Natural killer cell treated with Interleukin-12 subunit alpha and Interleukin-12 subunit beta and Interleukin-15 and Interleukin-18, amount 100 ng/mL, for 72 hours (primary cell): ENCODE data around the gene METAP1. TPM values are rescaled to one million over a fixed set of nuclear protein-coding genes. Genes with fewer than 3 reads are reported as not detected.
"Not testable (repeated sequence)": the region's sequence is repeated elsewhere in the genome, so short reads cannot be mapped to it uniquely, and the experiment has no call there.

ENCODE experiments used
- ATAC-seq, 2 donors: fragments of 150-1000 bp; cut with Tn5 transposase in 1 of 2; sonication (Bioruptor Pico), chemical (Tn5 transposase) in 1 of 2; 2 replicates each; pipeline ENCODE4 v1.10.0; 2021
- DNase-seq: peaks from one replicate; pipeline ENCODE4 v3.0.0; 2022; ENCODE audit warnings: low spot score
- H3K27ac Mint-ChIP-seq, 2 donors: 1 replicate in 1 of 2; 2 replicates in 1 of 2; pipeline ENCODE4 v1.8.0; 2022; ENCODE audit warnings: mixed read lengths in 2 of 2, mild to moderate bottlenecking in 1 of 2, moderate library complexity in 1 of 2
- H3K27me3 Mint-ChIP-seq, 2 donors: 1 replicate in 1 of 2; 2 replicates in 1 of 2; pipeline ENCODE4 v1.8.0; 2022; ENCODE audit warnings: mixed read lengths in 2 of 2
- H3K36me3 Mint-ChIP-seq: one replicate; pipeline ENCODE4 v1.8.0; 2022; ENCODE audit warnings: mixed read lengths
- H3K4me1 Mint-ChIP-seq, 2 donors: 1 replicate in 1 of 2; 2 replicates in 1 of 2; pipeline ENCODE4 v1.8.0; 2022; ENCODE audit warnings: low read depth in 2 of 2, mixed read lengths in 2 of 2, mild to moderate bottlenecking in 1 of 2
- H3K4me3 Mint-ChIP-seq: one replicate; pipeline ENCODE4 v1.8.0; 2022; ENCODE audit warnings: mixed read lengths
- H3K9me3 Mint-ChIP-seq: 2 replicates; pipeline ENCODE4 v1.8.0; 2022; ENCODE audit warnings: mixed read lengths
- total RNA-seq, 2 donors: library from RNA; stranded (reverse); gene quantifications; one replicate each; pipeline ENCODE4 v1.2.3, GENCODE V29; 2022

The METAP1 gene
- total RNA-seq, 2 donors from 2014 or later: 46.6 to 62.0 TPM

- Mint-ChIP-seq H3K36me3 (peaks cover 27% of the 10 kb centered on the region), H3K4me1 (peaks cover 0 to 3% of the 10 kb centered on the region in 2 donors), H3K27ac (no peak overlapping the region), H3K27me3 (no peaks in the 10 kb centered on the region), H3K4me3 (no peak overlapping the region), H3K9me3 (no peaks in the 10 kb centered on the region)
- ATAC-seq (no peak), DNase-seq (no peak)
Measured at GRCh38 chr4:99078931-99079624, 83.6 kb downstream of the METAP1 start.

GRCh38 chr4:99079625-99080295 lies 84.2 kb downstream of the METAP1 start:
- Mint-ChIP-seq H3K4me1 (peaks cover 0 to 3% of the 10 kb centered on the region in 2 donors), H3K36me3 (peaks cover 27% of the 10 kb centered on the region), H3K4me3 (no peak overlapping the region), H3K9me3 (no peaks in the 10 kb centered on the region), H3K27me3 (no peaks in the 10 kb centered on the region), H3K27ac (peak overlapping the region in 1 of 2 donors; percentile 45)
- DNase-seq: no peak
- ATAC-seq: no peak

GRCh38 chr4:99080869-99081268 lies 85.3 kb downstream of the METAP1 start:
- H3K27ac Mint-ChIP-seq, H3K27me3 Mint-ChIP-seq, DNase-seq, H3K9me3 Mint-ChIP-seq, H3K4me1 Mint-ChIP-seq, ATAC-seq, H3K4me3 Mint-ChIP-seq: not testable (repeated sequence)
- H3K36me3 Mint-ChIP-seq: peaks cover 23% of the 10 kb centered on the region

- Mint-ChIP-seq H3K27me3 (no peaks in the 10 kb centered on the region), H3K36me3 (peaks cover 17% of the 10 kb centered on the region), H3K4me3 (no peak overlapping the region), H3K9me3 (no peaks in the 10 kb centered on the region), H3K4me1 (peaks cover 9 to 13% of the 10 kb centered on the region in 2 donors), H3K27ac (no peak overlapping the region)
- no peak for DNase-seq
- no peak for ATAC-seq
Measured at GRCh38 chr4:99082192-99082591, 86.7 kb downstream of the METAP1 start.

GRCh38 chr4:99084595-99084994 lies 89.1 kb downstream of the METAP1 start:
- Mint-ChIP-seq H3K4me3 (no peak overlapping the region), H3K36me3 (peaks cover 12% of the 10 kb centered on the region), H3K9me3 (no peaks in the 10 kb centered on the region), H3K4me1 (peaks cover 28 to 32% of the 10 kb centered on the region in 2 donors), H3K27ac (no peak overlapping the region), H3K27me3 (no peaks in the 10 kb centered on the region)
- ATAC-seq: no peak
- DNase-seq: no peak

GRCh38 chr4:99088023-99088449 lies 92.5 kb downstream of the METAP1 start:
- H3K27ac Mint-ChIP-seq: peak overlapping the region; percentile 89 to 95
- no peaks in the 10 kb centered on the region for H3K27me3 Mint-ChIP-seq
- no peaks in the 10 kb centered on the region for H3K9me3 Mint-ChIP-seq
- peaks cover 50 to 51% of the 10 kb centered on the region in 2 donors for H3K4me1 Mint-ChIP-seq
- peaks cover 6% of the 10 kb centered on the region for H3K36me3 Mint-ChIP-seq
- peak; percentile 30 to 62 for ATAC-seq
- peak overlapping the region; percentile 97 for H3K4me3 Mint-ChIP-seq
- DNase-seq: peak; percentile 62

- DNase-seq: peak; percentile 87
- H3K27ac Mint-ChIP-seq: peak within 1 kb of the TSS; percentile 89 to 95
- ATAC-seq: peak; percentile 98 to 99
- H3K27me3 Mint-ChIP-seq: no peaks in the 10 kb centered on the region
- H3K9me3 Mint-ChIP-seq: no peaks in the 10 kb centered on the region
- peaks cover 3% of the 10 kb centered on the region for H3K36me3 Mint-ChIP-seq
- peak within 1 kb of the TSS; percentile 97 for H3K4me3 Mint-ChIP-seq
- H3K4me1 Mint-ChIP-seq: peaks cover 50% of the 10 kb centered on the region in 2 donors
Measured at GRCh38 chr4:99088481-99089365, 93.2 kb downstream of the METAP1 start, which contains the start of gene ADH5. Gene ADH5, minus strand, starts transcription at chr4:99088788. Its CDS starts 88 bp downstream, at chr4:99088700.

- Mint-ChIP-seq H3K36me3 (no peaks in the 10 kb centered on the region), H3K27me3 (no peaks in the 10 kb centered on the region), H3K4me3 (peak overlapping the region; percentile 97), H3K4me1 (peaks cover 43 to 47% of the 10 kb centered on the region in 2 donors), H3K9me3 (no peaks in the 10 kb centered on the region), H3K27ac (peak overlapping the region; percentile 89 to 95)
- DNase-seq (no peak), ATAC-seq (no peak)
Measured at GRCh38 chr4:99090481-99091215, 95.1 kb downstream of the METAP1 start.

GRCh38 chr4:99091216-99091575 lies 95.7 kb downstream of the METAP1 start:
- peak overlapping the region in 1 of 2 donors; percentile 95 for H3K27ac Mint-ChIP-seq
- H3K36me3 Mint-ChIP-seq: no peaks in the 10 kb centered on the region
- no peaks in the 10 kb centered on the region for H3K27me3 Mint-ChIP-seq

GRCh38 chr4:99091841-99092240 lies 96.3 kb downstream of the METAP1 start:
- not testable (repeated sequence) for ATAC-seq

More at GRCh38 chr4:99091216-99091575, 95.7 kb downstream of the METAP1 start:
- peaks cover 41 to 46% of the 10 kb centered on the region in 2 donors for H3K4me1 Mint-ChIP-seq
- ATAC-seq: no peak
- DNase-seq: no peak
- H3K9me3 Mint-ChIP-seq: no peaks in the 10 kb centered on the region
- H3K4me3 Mint-ChIP-seq: no peak overlapping the region

GRCh38 chr4:99099311-99099710 lies 103.8 kb downstream of the METAP1 start:
- DNase-seq: no peak
- H3K9me3 Mint-ChIP-seq: no peaks in the 10 kb centered on the region
- H3K27ac Mint-ChIP-seq: no peak overlapping the region
- no peak for ATAC-seq
- no peaks in the 10 kb centered on the region for H3K4me1 Mint-ChIP-seq
- H3K4me3 Mint-ChIP-seq: no peak overlapping the region
- H3K27me3 Mint-ChIP-seq: peaks cover 3 to 7% of the 10 kb centered on the region in 2 donors
- H3K36me3 Mint-ChIP-seq: peaks cover 7% of the 10 kb centered on the region

More at GRCh38 chr4:99091841-99092240, 96.3 kb downstream of the METAP1 start:
- Mint-ChIP-seq H3K27ac (peak overlapping the region in 1 of 2 donors; percentile 95), H3K4me1 (peaks cover 37 to 41% of the 10 kb centered on the region in 2 donors)
- not testable (repeated sequence) for H3K9me3 Mint-ChIP-seq, H3K4me3 Mint-ChIP-seq, H3K27me3 Mint-ChIP-seq, H3K36me3 Mint-ChIP-seq, DNase-seq

GRCh38 chr4:99099814-99100213 lies 104.3 kb downstream of the METAP1 start:
- not testable (repeated sequence) for DNase-seq, H3K9me3 Mint-ChIP-seq, H3K27me3 Mint-ChIP-seq, H3K27ac Mint-ChIP-seq, H3K4me3 Mint-ChIP-seq, H3K4me1 Mint-ChIP-seq, ATAC-seq, H3K36me3 Mint-ChIP-seq

- H3K9me3 Mint-ChIP-seq: no peaks in the 10 kb centered on the region
- DNase-seq (no peak), ATAC-seq (no peak)
- H3K4me3 Mint-ChIP-seq: no peak overlapping the region
- H3K27ac Mint-ChIP-seq: no peak overlapping the region
- H3K27me3 Mint-ChIP-seq: peaks cover 3 to 7% of the 10 kb centered on the region in 2 donors
- H3K36me3 Mint-ChIP-seq: peaks cover 7% of the 10 kb centered on the region
- H3K4me1 Mint-ChIP-seq: no peaks in the 10 kb centered on the region
Measured at GRCh38 chr4:99100876-99101275, 105.4 kb downstream of the METAP1 start.
